Astrocyte of the spinal cord (primary cell): ENCODE data around the gene ZNF280A.

Experiments
- DNase-seq: peaks from one replicate; pipeline ENCODE4 v3.0.0; 2011; ENCODE audit warnings: low read depth, low spot score
- H3K4me3 ChIP-seq: 2 replicates; pipeline ENCODE4 v1.5.1; 2011; ENCODE audit warnings: low read depth, mild to moderate bottlenecking, low read length, moderate library complexity
- in situ Hi-C: cut with HindIII; loops from 2 replicates; pipeline ENCODE4 v1.10.0; 2017; ENCODE audit warnings: low sequenced_read_pairs
- TF ChIP-seq, protein P1 (sequence below): IDR thresholded peaks from 2 replicates; pipeline ENCODE4 v1.5.1; 2012; ENCODE audit warnings: low read depth, mild to moderate bottlenecking, low read length, inconsistent platforms

The ZNF280A gene

DNA sequence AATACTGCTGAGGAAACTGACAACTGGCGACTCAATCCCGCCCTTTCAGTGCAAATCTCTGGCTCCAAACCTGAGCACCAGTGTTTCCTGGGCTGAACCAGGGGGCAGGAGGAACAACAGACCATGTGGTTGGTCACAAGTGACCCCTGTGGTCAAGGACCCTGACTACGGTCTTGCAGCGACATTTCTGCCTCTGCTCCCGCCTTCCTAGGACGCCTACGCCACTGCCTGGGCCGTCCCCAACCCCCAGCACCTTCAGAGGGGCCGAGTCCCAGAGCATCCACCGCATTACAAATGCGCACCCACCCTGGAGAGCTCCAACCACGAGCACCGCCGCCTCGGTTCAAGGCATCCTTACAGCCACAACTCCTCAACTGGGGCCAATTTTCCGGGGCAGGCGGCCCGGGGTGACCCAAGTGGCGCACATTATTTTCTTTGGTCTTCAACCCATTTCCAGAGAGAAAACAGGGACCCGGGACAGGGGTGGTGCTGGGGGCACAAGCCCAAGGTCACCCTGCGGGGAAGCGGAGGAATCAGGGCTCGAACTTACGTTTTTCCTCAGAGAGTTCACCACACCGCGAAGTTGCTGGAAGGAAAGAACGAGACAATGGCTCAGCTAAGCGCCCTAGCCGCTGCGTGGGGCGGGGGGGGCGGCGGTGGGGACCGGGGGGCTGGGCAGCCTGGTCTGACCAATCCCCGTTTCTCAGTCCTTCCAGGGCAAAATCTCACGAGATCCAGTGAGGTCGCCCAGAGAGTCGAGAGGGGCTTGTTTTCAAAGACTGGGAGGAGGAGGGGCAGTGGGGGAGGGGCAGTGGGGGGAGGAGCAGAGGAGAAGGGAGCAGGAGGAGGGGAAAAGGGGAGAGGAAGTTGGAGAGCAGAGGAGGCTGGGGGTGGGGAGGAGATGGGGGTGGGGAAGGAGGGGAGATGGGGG is 37.2 kb upstream of the ZNF280A start:
- TF ChIP-seq, protein P1, sequence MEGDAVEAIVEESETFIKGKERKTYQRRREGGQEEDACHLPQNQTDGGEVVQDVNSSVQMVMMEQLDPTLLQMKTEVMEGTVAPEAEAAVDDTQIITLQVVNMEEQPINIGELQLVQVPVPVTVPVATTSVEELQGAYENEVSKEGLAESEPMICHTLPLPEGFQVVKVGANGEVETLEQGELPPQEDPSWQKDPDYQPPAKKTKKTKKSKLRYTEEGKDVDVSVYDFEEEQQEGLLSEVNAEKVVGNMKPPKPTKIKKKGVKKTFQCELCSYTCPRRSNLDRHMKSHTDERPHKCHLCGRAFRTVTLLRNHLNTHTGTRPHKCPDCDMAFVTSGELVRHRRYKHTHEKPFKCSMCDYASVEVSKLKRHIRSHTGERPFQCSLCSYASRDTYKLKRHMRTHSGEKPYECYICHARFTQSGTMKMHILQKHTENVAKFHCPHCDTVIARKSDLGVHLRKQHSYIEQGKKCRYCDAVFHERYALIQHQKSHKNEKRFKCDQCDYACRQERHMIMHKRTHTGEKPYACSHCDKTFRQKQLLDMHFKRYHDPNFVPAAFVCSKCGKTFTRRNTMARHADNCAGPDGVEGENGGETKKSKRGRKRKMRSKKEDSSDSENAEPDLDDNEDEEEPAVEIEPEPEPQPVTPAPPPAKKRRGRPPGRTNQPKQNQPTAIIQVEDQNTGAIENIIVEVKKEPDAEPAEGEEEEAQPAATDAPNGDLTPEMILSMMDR = no peak
- DNase-seq = no peak
- H3K4me3 ChIP-seq = no peak overlapping the region
- in situ Hi-C loops = no loop called here

DNA sequence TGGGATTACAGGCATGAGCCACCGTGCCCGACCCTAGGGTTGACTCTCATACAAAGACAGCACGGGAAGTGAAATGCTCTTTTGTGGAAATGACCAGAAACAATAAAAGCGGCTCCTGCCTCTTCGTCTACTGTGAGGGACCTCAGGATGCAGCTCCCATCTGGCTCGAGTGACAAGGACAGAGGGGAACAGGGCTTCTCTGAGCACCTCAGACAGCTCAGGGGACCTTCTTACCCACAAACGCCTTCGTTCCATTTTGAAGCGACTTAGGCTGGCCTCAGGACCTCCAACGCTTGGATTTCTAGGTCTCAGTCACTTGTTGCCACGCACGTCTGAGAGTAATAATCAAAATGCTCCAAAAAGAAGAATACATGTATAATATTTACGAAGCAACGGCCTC is 36.5 kb upstream of the ZNF280A start:
- in situ Hi-C loops = no loop called here
- TF ChIP-seq, protein P1 = no peak
- DNase-seq = no peak
- H3K4me3 ChIP-seq = no peak overlapping the region

DNA sequence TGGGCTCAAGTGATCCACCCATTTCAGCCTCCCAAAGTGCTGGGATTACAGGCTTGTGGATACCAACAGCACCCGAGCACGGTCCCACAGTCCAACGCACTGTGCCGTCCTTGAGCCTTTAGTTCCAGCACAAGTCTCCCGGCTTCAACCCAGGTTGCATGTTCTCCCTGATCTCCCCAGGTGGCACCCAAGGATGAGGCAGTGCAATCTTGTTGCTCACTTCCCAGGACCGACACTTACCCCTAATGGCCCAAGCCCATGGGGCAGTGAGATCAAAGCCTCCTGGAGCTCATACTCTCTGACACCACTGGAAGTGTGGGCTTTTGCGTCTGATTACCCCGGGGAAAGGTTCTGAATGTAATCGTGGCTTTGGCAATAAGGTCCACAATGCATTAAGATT is 35.5 kb upstream of the ZNF280A start:
- H3K4me3 ChIP-seq = no peak overlapping the region
- TF ChIP-seq, protein P1 = no peak
- in situ Hi-C loops = no loop called here
- DNase-seq = no peak

DNA sequence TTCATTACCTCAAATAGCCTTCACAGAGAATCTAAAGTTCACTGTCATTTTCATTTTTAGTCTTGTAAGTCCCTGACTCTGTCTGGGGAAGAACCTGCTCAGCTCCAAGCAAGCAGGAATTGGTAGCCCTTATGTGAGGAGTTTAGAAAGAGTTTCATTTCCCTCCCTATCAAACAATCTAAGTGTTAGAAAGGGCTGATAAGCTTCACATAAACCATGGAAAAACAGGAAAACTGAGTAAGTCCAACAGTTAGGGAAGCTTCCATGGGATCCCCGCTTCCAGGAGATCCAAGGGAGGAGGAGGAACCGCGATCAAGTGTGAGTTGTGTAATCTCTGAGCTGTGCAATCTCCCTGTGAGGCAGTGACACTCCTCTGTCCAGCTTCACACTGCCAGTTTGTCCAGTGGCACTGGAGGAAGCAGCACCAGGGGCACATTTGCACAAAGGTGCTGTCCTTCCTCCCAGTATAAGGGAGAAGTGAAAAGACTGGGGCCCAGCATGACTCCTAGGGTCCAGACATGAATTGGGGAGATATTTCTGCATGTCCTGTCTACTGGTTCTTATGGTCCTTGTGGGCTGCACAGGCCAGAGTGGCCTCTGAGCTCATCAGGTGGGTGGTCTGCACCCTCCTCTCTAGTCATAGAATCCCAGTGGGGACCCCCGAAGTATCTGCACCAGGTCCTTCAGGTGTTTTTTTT is 34.7 kb upstream of the ZNF280A start:
- in situ Hi-C loops = no loop called here
- H3K4me3 ChIP-seq = no peak overlapping the region
- no peak for DNase-seq
- TF ChIP-seq, protein P1 = no peak

DNA sequence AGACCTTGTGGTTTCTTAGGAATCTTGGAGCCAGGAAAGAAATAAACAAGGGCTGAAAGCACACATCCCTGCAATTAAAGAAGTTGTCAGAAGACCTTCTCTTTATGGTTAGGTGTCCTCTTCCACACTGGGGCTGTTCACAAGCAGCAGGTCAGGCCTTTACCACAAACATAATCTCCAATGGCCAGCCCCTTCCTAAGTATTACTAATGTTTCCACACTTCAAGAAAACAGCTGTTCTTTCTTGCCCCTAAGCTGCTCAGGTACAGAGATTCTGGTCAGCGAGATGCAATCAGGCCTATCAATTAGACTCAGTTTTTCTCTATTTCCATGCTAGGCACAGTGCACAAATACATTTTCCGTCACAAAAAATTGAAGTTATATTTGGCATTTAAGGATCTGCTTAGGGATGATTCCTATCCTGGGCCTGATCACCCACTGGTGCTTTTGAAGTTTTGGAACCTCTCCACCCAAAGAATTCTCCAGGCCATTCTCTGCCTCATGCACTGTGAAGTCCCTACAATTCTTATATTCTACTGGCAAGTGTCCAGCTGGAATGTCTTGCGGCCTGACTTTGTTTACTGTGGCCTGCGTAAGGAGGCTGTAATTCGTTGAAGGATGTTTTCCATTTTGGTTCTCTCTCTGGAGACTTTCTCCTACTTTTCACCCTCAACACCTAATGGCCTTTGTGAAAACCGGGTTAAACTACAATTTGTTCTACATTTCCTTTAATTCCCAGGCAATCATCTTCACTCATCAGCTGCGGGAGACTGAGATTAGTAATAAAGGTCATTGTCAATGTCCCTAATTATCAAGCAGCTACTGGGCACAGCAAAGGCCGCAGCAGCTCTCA is 33.9 kb upstream of the ZNF280A start:
- H3K4me3 ChIP-seq = no peak overlapping the region
- TF ChIP-seq, protein P1 = no peak
- in situ Hi-C loops = no loop called here
- no peak for DNase-seq

DNA sequence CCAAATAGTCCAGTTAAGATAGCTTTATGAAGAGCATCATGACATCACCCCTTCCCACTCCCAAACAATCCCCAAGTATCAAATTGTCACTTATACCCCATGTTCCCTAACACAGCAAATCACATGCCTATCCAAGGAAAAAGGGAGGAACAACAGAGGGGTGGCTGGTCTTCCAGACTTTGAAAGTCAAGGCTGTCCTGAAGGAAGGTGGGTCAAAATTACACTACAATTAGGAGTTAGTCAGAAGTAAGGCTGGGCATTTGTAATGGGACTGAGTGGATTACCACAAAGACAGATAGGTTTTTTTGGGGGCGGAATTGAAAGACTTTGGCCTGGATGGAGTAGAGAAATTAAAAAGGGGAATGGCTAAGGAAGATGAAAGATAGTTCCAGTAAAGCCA is 33.1 kb upstream of the ZNF280A start:
- no peak for DNase-seq
- no peak overlapping the region for H3K4me3 ChIP-seq
- in situ Hi-C loops = no loop called here
- TF ChIP-seq, protein P1 = no peak
